ENCODE results near the gene LAMC3.

Gene LAMC3

DNA sequence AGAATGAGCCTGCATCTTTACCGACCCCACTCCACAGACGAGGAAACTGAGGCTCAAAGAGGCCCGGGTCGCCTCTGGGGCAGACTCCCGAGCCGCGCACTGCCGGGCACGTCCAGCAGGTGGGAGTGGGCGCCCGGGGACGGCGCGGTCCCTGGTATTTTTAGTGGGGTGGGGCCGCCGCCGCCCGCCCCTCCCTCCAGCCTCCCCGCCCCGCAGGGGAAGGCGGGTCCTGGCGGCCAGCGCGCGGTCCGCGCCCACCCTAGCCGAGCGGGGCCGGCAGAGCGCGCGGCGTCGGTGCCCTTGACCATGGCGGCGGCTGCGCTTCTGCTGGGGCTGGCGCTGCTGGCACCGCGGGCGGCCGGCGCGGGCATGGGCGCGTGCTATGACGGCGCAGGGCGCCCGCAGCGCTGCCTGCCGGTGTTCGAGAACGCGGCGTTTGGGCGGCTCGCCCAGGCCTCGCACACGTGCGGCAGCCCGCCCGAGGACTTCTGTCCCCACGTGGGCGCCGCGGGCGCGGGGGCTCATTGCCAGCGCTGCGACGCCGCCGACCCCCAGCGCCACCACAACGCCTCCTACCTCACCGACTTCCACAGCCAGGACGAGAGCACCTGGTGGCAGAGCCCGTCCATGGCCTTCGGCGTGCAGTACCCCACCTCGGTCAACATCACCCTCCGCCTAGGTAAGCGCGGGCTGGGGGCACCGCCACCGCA lies at the start of gene LAMC3:
Gene LAMC3, plus strand, starts transcription at position 266 of the 710 bp plus-strand sequence. Its CDS starts 41 bp downstream, at position 307.
- no peak for DNase-seq

DNA sequence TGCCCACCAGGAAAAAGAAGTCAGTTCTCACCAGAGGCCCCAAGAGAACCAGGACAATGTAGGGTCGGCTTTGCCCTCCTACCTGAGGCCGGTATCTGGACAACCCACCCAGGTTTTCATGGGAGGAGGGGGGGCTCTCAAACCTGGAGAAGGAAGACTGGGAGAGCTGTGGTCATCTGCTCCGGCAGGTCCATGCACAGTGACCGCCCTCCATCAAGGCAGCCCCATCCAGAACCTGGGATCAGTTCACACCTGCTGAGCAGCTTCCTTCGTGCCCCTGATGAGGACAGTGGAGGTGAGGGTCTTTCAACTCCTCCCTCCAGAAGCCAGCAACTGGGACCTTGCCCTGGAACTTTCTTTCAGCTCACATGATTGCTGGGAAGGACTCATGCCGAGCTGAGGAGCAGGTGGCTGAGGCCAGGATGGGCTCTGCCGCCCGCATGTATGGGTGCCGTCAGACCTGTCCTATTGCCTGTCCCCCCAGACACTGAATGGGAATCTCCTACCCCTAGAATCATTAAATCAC lies 49.1 kb upstream of the LAMC3 start:
- no peak for DNase-seq

DNA sequence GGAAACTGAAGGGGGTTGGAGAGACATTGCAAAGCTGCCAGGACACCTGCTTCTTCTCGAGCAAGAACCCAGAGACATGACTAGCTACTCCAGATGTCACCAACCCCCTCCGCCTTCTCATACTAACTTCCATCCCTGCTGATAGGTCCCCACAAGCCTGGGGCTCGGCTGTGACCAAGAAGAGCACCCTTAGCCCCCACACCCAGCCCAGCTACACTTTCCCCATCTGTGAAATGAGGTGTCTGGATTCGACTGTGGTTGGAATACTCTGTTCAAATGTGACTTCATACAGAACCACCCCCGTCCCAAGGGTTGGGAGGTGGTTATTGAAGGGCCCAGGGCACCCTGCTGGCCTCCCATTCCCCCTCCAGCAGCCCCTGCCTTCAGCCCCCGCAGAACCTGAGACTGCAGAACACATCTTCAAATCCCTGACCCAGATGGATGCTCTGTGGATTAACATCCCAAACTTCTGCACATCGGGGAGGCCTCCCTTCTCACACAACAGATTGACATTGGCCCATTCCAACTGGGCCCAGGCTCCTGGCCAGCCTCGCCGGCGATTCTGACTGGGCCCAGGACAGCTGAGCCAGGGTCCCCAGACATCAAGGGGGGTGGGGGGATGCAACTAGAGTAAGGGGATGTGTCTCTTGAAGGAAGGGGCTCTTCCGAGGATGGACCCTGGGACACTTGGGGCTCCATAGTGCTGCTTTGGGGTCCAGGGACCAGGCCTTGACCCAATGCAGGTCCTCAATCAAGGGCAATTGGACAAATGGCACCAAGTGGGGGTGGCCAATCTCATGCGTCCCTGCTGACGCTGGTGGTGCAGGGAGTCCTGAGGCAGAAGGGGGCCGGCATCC lies 48.2 kb upstream of the LAMC3 start:
- DNase-seq: no peak

- no peak for DNase-seq
These were observed 47.3 kb upstream of the LAMC3 start for GRCh38 chr9:130961511-130962300.

GRCh38 chr9:130962418-130963316 lies 46.3 kb upstream of the LAMC3 start:
- no peak for DNase-seq

- no peak for DNase-seq
These were observed 45.6 kb upstream of the LAMC3 start for GRCh38 chr9:130963337-130963908.

DNA sequence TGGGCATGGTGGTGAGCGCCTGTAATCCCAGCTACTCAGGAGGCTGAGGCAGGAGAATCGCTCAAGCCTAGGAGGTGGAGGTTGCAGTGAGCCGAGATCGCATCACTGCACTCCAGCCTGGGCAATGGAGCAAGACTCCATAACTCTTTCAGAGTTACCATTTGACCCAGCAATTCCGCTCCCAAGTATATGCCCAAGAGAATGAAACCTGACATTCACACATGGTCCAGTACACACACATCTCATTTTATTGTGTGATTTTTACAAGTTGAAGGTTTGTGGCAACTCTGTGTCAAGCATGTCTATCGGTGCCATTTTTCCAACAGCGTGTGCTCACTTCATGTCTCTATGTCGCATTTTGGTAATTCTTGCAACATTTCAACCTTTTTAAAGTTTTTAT lies 45.1 kb upstream of the LAMC3 start:
- no peak for DNase-seq

- no peak for DNase-seq
These were observed 43.3 kb upstream of the LAMC3 start for GRCh38 chr9:130965680-130966079.

DNA sequence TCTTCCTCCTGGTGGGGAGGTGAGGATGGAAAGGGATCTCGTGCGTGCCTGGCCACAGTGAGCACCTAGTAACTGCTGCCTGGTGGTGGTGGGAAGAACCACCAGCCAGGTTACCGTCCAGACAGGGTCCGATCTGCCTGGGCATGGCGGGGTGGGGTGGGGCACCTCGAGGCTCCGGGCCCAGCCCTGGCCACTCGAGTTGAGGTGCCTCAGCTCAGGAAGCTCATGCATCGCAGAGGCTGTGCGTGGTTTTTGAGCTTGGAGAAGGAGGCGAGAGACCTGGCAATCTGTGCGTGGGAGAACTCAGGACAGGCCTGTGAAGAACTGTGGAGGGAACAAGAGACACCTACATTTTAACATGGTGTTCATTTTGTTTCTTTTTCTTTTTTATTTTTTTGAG lies 38.9 kb upstream of the LAMC3 start:
- no peak for DNase-seq

DNA sequence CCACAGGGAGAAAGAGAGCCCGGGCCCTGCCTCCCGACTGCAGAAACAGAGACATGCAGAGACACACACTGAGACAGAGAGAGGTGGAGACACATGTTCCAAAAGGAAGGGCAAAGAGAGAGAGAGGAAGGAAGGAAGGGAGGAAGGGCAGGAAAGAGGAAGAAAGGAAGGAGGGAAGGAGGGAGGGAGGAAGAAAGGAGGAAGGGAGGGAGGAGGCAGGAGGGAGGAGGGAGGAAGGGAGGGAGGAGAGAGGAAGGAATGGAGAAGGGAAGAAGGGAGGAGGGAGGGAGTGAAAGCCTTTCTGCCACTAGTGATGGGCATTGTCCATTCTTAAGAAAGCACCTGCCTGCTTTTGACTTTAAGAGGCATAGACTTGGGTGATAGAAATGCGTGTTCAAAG lies 38.1 kb upstream of the LAMC3 start:
- no peak for DNase-seq

DNA sequence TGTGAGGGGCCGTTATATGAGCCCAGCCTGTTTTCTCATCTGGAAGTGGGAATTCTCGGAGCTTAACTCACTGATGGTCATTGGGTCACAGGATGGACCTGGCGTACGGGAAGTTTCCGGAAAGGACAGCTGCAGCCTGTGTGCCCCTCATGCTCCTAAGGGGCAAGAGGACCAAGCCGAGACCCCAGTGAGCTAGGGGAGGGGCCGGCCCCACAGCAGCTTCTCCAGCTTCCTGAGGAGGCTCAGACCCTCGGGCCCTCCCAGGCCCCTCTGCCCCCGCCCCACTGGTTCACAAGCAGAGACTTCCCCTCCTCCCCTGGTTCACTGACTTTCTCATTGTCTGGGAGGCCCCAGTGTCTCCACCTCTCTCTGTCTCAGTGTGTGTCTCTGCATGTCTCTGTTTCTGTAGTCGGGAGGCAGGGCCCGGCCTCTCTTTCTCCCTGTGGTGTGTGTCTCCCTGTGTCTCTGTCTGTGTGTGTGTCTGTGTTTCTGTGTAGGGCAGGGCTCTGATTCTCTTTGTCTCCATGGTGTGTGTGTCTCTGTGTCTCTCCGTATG lies 37.6 kb upstream of the LAMC3 start:
- DNase-seq: no peak

DNA sequence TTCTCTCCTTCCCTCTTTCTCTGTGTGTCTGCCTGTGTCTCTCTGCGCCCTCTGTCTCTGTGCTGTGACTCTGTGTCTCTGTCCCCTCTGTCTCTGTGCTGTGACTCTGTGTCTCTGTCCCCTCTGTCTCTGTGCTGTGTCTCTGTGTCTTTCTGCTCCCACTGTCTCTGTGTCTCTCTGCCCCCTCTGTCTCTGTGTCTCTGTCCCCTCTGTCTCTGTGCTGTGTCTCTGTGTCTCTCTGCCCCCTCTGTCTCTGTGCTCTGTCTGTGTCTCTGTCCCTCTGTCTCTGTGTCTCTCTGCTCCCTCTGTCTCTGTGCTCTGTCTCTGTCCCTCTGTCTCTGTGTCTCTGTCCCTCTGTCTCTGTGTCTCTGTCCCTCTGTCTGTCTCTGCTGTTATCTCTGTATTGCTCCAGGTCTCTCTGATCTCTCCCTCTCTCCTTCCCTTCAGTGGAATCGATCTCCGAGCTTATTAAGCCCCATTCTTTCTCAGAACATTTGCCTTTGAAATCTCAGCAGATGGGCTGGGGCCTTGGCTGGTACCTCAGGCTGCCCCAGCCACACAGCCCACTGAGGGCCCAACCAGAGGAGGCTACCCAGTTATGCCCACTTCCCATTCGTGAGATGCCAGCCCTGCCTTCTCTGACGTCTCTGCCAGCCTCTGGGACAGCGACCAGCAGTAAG lies 36.6 kb upstream of the LAMC3 start:
- DNase-seq: no peak

- no peak for DNase-seq
These were observed 35.9 kb upstream of the LAMC3 start for GRCh38 chr9:130972957-130973685.

- DNase-seq: no peak
These were observed 35.2 kb upstream of the LAMC3 start for GRCh38 chr9:130973686-130974281.

DNA sequence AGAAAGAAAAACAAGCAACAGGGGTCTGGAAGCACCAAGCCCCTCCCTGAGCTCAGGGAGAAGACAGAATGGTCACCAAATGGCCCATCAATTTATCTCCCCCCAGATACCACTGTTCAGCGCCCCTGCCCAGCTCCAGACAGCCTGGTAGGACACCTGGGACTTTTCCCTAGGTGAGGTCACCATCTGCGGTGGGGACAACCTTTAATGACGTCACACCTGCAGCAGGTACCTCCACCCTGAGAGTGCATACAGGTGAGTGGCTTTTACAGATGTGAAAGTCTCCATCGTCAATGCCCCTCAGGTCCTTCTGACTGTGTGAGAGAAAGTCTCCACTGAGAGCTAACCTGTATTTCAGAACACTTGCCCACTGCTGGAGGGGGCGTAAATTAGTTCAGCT lies 34.3 kb upstream of the LAMC3 start:
- DNase-seq: no peak

- DNase-seq: no peak
These were observed 33.8 kb upstream of the LAMC3 start for GRCh38 chr9:130975156-130975555.

DNA sequence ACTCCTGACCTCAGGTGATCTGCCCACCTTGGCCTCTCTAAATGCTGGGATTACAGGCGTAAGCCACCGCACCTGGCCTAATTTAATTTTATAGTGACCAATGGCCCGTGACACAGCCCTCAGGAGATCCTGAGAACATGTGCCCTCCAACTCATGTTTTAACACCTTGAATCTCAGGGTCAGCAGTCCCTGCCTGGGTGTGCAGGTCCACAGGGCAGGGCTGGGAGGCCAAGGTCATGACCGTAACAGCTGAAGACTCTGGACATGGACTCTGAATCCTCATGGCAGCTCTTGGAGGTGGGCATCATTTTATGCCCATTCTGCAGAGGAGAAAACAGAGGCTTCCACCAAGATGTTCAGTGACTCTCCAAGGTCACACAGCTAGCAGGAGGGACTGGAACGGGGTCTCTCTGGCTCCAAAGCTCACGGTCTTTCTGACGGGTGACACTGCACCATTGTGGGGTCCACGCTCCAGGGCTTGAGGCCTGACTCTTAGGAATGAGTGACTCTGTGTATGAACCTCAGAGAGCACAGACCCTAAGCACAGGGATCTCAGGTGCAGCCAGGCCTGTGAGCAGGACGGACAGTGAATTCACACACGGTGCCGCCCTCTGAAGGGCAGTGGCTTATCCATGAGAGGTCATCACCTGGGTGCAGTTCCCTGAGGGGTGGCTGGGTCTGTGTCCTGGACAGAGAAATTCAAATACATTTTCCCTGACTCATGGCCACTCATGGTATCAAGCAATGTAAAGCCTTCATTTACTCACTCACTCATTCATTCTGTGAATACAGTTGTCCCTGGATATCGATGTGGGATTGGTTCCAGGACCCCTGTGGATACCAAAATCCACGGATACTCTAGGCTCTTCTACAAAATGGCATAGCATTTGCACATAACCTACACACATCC lies 32.8 kb upstream of the LAMC3 start:
- DNase-seq: no peak

DNA sequence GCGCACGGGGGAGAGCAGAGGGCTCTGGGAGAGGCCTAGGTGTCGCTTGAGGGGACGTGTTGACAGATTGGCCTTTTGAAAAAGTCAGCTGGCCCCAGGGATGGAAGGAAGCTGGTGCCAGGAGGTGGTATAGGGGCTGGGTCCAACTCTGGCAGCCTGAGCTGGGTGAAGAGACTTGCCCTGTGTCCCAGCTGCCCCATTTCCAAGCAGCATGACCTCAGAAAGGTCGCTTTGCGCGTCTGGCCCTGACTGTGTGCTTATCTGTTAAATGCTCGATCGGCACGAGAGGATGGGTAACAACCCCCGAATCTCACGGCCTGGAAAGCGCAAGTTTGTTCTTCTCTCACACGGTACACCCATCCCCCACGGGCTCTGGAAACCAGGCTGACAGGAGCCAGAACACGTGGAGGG lies 31.2 kb upstream of the LAMC3 start:
- no peak for DNase-seq
